Upper lobe of left lung (tissue), 6 donors: ENCODE data around the gene DPF3. TPM values are rescaled to one million over a fixed set of nuclear protein-coding genes. Genes with fewer than 3 reads are reported as not detected.

Experiments
- ATAC-seq, 2 donors: fragments of 200-7000 bp; cut with Tn5 transposase; one replicate each; pipeline ENCODE4 v1.9.1; 2022; ENCODE audit warnings: mild to moderate bottlenecking in 2 of 2, moderate library complexity in 2 of 2; ENCODE audit not compliant: low FRiP score in 2 of 2
- DNase-seq, 2 donors: peaks; one replicate each; pipeline ENCODE4 v3.0.0-alpha.2; 2019 to 2020
- H3K27ac ChIP-seq, 4 donors: fragments of 200-600 bp; sonication (generic); one replicate each; pipeline ENCODE4 v1.5.1; 2016 to 2019
- H3K27me3 ChIP-seq, 4 donors: fragments of 200-600 bp; sonication (generic); one replicate each; pipeline ENCODE4 v1.5.1; 2017 to 2019
- H3K36me3 ChIP-seq, 4 donors: fragments of 200-600 bp; sonication (generic); one replicate each; pipeline ENCODE4 v1.5.1; 2016 to 2019
- H3K4me1 ChIP-seq, 4 donors: fragments of 200-600 bp; sonication (generic); one replicate each; pipeline ENCODE4 v1.5.1; 2018 to 2019
- H3K4me3 ChIP-seq, 4 donors: fragments of 200-600 bp; sonication (generic); one replicate each; pipeline ENCODE4 v1.5.1; 2017 to 2019; ENCODE audit warnings: mild to moderate bottlenecking in 2 of 4, moderate library complexity in 1 of 4
- H3K9me3 ChIP-seq, 4 donors: fragments of 200-600 bp; sonication (generic); one replicate each; pipeline ENCODE4 v1.5.1; 2018 to 2019
- CTCF ChIP-seq, 6 experiments: fragments of 450-650 bp in 4 of 6; fragments of 200-600 bp in 2 of 6; sonication (generic) in 2 of 6; IDR thresholded peaks; one replicate each; pipeline ENCODE4 v1.5.1; 2016 to 2019; ENCODE audit warnings: antibody characterized with exemption in 6 of 6
- EP300 ChIP-seq, 4 donors: sonication (generic); formaldehyde crosslinking; IDR thresholded peaks; one replicate each; pipeline ENCODE4 v1.5.1; 2017; ENCODE audit warnings: antibody characterized with exemption in 4 of 4, control low read depth in 2 of 4
- POLR2A ChIP-seq, 4 donors: fragments of 450-650 bp; IDR thresholded peaks; one replicate each; pipeline ENCODE4 v1.5.1; 2016 to 2017; ENCODE audit warnings: antibody characterized with exemption in 4 of 4, mild to moderate bottlenecking in 2 of 4
- POLR2AphosphoS5 ChIP-seq, 2 donors: sonication (generic); formaldehyde crosslinking; IDR thresholded peaks; one replicate each; pipeline ENCODE4 v1.5.1; 2017; ENCODE audit warnings: antibody characterized with exemption in 2 of 2
- WGBS, 2 donors: methylation state at CpG; one replicate each; pipeline ENCODE4 v1.1.5; 2017 to 2018; 5-methylcytosine and 5-hydroxymethylcytosine counted together
- total RNA-seq, 6 donors: library from RNA; depleted of rRNA in 4 of 6; stranded (reverse); fragments of >200 nt in 4 of 6; gene quantifications; one replicate each; pipeline versions ENCODE4 v1.1.0 to v1.2.1, GENCODE V29; 2016 to 2021
- donor health status: DM: no; HTN: no; CAD: no; lungs with moderate emphysema.
- donor health status: DM: no; HTN: yes; CAD: no; lungs with severe emphysema.

DPF3 gene
- total RNA-seq, 6 donors from 2014 or later: 0.30 to 1.3 (median 1.0) TPM

DNA sequence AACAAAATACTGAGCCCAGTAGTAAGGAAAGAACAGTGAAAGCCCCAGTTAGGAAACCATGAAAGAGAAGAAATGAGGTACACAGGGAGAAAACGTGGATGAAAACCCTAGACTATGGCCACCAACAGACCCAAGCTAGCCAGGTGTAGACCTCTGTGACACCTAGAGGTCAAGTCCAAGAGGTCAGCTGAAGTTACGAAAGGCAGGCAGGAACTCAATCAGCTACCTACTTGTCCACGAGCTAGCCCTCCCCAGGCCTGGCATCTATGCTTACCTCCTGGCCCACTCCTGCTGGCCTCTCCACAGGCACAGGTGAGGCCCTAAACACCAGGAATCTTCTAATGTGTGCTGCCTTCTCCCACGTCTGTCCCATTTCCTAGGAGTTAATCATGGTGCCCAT, 48.7 kb downstream of the DPF3 start:
- H3K36me3 ChIP-seq: no peaks in the 10 kb centered on the region
- H3K27ac ChIP-seq: no peak overlapping the region
- no peak for ATAC-seq
- 81 to 83% methylated on average over 3 to 4 of the region's 4 CpGs for WGBS, 2 donors
- no peak for DNase-seq
- H3K27me3 ChIP-seq: no peaks in the 10 kb centered on the region
- TF ChIP-seq EP300 (IDR thresholded peaks at IDR 0.05) (no peak), POLR2AphosphoS5 (IDR thresholded peaks at IDR 0.05) (no peak), POLR2A (IDR thresholded peaks at IDR 0.05) (no peak), CTCF (IDR thresholded peaks at IDR 0.05) (no peak)
- H3K4me3 ChIP-seq: no peak overlapping the region
- H3K9me3 ChIP-seq: no peaks in the 10 kb centered on the region
- no peaks in the 10 kb centered on the region for H3K4me1 ChIP-seq

GRCh38 chr14:72844524-72844923, 49.4 kb downstream of the DPF3 start:
- H3K27ac ChIP-seq: no peak overlapping the region
- WGBS, 2 donors: 86 to 87% methylated on average over 2 to 3 of the region's 3 CpGs
- H3K36me3 ChIP-seq: no peaks in the 10 kb centered on the region

DNA sequence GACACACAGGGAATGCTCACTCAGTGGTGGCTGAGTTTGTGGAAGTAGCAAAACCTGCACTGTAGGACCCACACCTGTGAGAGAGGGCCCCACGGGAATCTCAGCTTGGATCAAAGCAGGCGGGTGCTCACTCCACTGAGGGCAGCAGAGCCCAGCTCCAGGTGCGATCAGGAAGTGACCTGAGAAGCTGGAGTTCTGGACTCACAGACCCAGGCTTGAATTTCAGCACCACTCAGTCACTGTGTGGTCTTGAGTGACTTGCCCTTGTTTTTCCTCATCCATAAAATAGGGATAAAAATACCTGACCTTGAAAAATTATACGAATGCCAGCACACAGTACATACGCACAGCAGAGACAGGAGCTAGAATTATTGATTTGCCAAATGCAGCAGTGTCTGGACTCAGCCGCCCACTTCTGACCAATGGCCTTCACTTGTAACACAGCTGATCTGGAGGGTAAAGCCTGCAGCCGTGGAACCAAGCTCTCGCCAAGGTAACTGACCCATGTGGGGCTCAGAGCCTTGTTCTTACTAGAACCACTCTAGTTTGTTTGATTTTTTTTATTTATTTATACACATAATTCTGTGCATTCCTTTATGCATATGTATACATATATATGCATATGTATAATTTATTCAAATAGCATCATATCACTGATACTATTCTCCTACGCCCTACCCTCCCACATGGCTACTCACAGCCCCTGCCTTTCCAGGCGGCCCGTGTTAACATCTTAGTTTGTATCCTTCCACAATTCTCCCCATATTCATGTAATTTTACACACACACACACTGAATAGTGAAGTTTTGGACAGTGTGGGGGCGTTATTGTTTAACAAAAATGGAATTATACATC, 53.9 kb downstream of the DPF3 start:
- H3K4me3 ChIP-seq: no peak overlapping the region
- H3K36me3 ChIP-seq: no peaks in the 10 kb centered on the region
- no peaks in the 10 kb centered on the region for H3K9me3 ChIP-seq
- DNase-seq (no peak), ATAC-seq (no peak)
- WGBS, 2 donors: 89 to 90% methylated on average over 10 to 12 of the region's 12 CpGs
- no peak for TF ChIP-seq POLR2AphosphoS5 (IDR thresholded peaks at IDR 0.05)
- no peak for TF ChIP-seq EP300 (IDR thresholded peaks at IDR 0.05)
- TF ChIP-seq POLR2A (IDR thresholded peaks at IDR 0.05): no peak
- no peak for TF ChIP-seq CTCF (IDR thresholded peaks at IDR 0.05)
- no peaks in the 10 kb centered on the region for H3K4me1 ChIP-seq
- H3K27me3 ChIP-seq: no peaks in the 10 kb centered on the region
- no peak overlapping the region for H3K27ac ChIP-seq

More at GRCh38 chr14:72844524-72844923, 49.4 kb downstream of the DPF3 start:
- H3K27me3 ChIP-seq: no peaks in the 10 kb centered on the region
- H3K9me3 ChIP-seq: no peaks in the 10 kb centered on the region
- no peaks in the 10 kb centered on the region for H3K4me1 ChIP-seq
- no peak for DNase-seq
- H3K4me3 ChIP-seq: no peak overlapping the region
- ATAC-seq: no peak
- TF ChIP-seq CTCF (IDR thresholded peaks at IDR 0.05) (no peak), POLR2AphosphoS5 (IDR thresholded peaks at IDR 0.05) (no peak), POLR2A (IDR thresholded peaks at IDR 0.05) (no peak), EP300 (IDR thresholded peaks at IDR 0.05) (no peak)

DNA sequence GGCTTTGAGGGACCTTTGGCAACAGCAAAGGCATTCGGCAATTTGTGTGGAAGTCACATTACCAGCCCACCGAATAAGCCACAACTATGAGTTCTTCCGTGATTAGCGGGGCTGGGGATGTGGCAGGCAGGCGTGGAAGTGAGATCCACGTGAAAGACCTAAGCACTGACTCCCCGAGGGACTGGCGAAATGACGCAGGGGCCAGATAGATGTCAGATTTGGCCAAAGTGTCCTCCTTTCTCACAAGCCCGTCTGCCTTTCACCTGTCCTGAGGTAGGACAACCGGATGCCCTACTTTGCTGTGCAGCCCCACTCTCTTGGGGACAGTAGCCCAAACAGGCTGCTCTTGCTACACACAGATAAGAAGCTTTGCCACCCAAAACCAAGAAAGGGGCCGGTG, 54.5 kb downstream of the DPF3 start:
- H3K4me3 ChIP-seq: no peak overlapping the region
- no peak overlapping the region for H3K27ac ChIP-seq
- no peaks in the 10 kb centered on the region for H3K9me3 ChIP-seq
- H3K4me1 ChIP-seq: no peaks in the 10 kb centered on the region
- H3K36me3 ChIP-seq: no peaks in the 10 kb centered on the region
- no peaks in the 10 kb centered on the region for H3K27me3 ChIP-seq
- TF ChIP-seq EP300 (IDR thresholded peaks at IDR 0.05) (no peak), POLR2A (IDR thresholded peaks at IDR 0.05) (no peak), POLR2AphosphoS5 (IDR thresholded peaks at IDR 0.05) (no peak), CTCF (IDR thresholded peaks at IDR 0.05) (no peak)
- ATAC-seq (no peak), DNase-seq (no peak)
- 93 to 96% methylated on average over 11 to 12 of the region's 12 CpGs for WGBS, 2 donors

DNA sequence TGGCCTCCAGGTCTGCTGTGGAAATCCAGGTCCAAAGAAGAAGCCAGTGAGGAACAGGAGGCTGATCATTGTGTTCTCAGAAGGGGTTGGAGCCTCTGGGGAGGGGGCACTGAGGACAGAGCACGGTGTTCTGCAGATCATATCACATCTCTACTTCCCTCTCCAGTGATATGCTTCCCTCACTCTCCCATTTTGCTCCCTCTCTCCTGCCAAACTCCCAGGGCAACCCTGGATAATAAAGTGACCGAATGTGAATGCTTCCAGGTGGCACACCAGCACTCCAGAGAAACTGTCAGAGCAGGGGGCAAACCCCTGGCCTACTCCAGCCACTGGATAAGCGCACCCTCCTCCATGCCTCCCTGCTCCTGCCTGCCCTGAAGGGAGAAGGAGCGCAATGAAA, 57.8 kb downstream of the DPF3 start:
- TF ChIP-seq POLR2AphosphoS5 (IDR thresholded peaks at IDR 0.05) (no peak), CTCF (IDR thresholded peaks at IDR 0.05) (no peak), EP300 (IDR thresholded peaks at IDR 0.05) (no peak), POLR2A (IDR thresholded peaks at IDR 0.05) (no peak)
- ATAC-seq (no peak), DNase-seq (no peak)
- Histone ChIP-seq H3K4me3 (no peak overlapping the region), H3K9me3 (no peaks in the 10 kb centered on the region), H3K27ac (no peak overlapping the region), H3K27me3 (no peaks in the 10 kb centered on the region), H3K36me3 (no peaks in the 10 kb centered on the region), H3K4me1 (no peaks in the 10 kb centered on the region)
- 67 to 79% methylated on average over 2 to 4 of the region's 4 CpGs for WGBS, 2 donors
